K562 (cell line): ENCODE data around the gene TRNAU1AP. TPM values are rescaled to one million over a fixed set of nuclear protein-coding genes. Genes with fewer than 3 reads are reported as not detected.

ENCODE experiments used
- ADNP ChIP-seq: fragments of 200-800 bp; sonication (Bioruptor generic); IDR thresholded peaks from 2 replicates; pipeline ENCODE4 v1.6.1; 2016; ENCODE audit warnings: missing genetic modification characterization, missing compliant biosample characterization
- ASH1L ChIP-seq: fragments of 450-650 bp; IDR thresholded peaks from 2 replicates; pipeline ENCODE4 v1.6.1; 2018; ENCODE audit warnings: borderline replicate concordance, mild to moderate bottlenecking, low read depth; ENCODE audit not compliant: partially characterized antibody
- BRD4 ChIP-seq: fragments of 200-600 bp; sonication (generic); IDR thresholded peaks from 2 replicates; pipeline ENCODE4 v1.6.1; 2017; ENCODE audit warnings: inconsistent platforms
- EWSR1 ChIP-seq: fragments of 450-650 bp; IDR thresholded peaks from 2 replicates; pipeline ENCODE4 v1.6.1; 2018; ENCODE audit warnings: borderline replicate concordance, mild to moderate bottlenecking, low read depth, moderate library complexity; ENCODE audit not compliant: partially characterized antibody
- GABPB2 ChIP-seq: fragments of 250-450 bp; sonication (Bioruptor Pico); conservative IDR thresholded peaks from 2 replicates; pipeline ENCODE4 v1.5.1; 2021; ENCODE audit warnings: mild to moderate bottlenecking
- LARP7 ChIP-seq: fragments of 450-650 bp; IDR thresholded peaks from 2 replicates; pipeline ENCODE4 v1.6.1; 2016
- MCM3 ChIP-seq: fragments of 450-650 bp; IDR thresholded peaks from 2 replicates; pipeline ENCODE4 v1.6.1; 2016
- MYC ChIP-seq, 2 experiments: fragments of 250-450 bp in 1 of 2; sonication (Bioruptor Pico) in 1 of 2; IDR thresholded peaks; 2 replicates each; pipeline versions ENCODE4 v1.5.1 to v1.6.1; 2012 to 2021; ENCODE audit warnings: low read depth in 2 of 2, borderline replicate concordance in 1 of 2, improper control_type of control experiment in 1 of 2, low read length in 1 of 2, mild to moderate bottlenecking in 1 of 2, moderate library complexity in 1 of 2
- NFXL1 ChIP-seq: fragments of 450-650 bp; formaldehyde crosslinking; IDR thresholded peaks from 2 replicates; pipeline ENCODE4 v1.4.0; 2021; ENCODE audit warnings: mild to moderate bottlenecking
- SAFB ChIP-seq: fragments of 200-400 bp; formaldehyde crosslinking; IDR thresholded peaks from 2 replicates; pipeline ENCODE4 v1.6.1; 2017; ENCODE audit warnings: low read depth, low read length, borderline replicate concordance
- XRCC4 ChIP-seq: IDR thresholded peaks from one replicate; pipeline ENCODE4 v1.6.1; 2011; ENCODE audit not compliant: insufficient read depth, insufficient read length; ENCODE audit errors: extremely low read depth
- ZNF436 ChIP-seq: fragments of 250-450, 450-650 bp; sonication (Bioruptor Pico); formaldehyde crosslinking; IDR thresholded peaks from 2 replicates; pipeline ENCODE4 v1.7.0; 2020; ENCODE audit warnings: mild to moderate bottlenecking
- polyA plus RNA-seq, 8 experiments: library from polyadenylated mRNA; depleted of rRNA in 4 of 8; stranded (reverse) in 5 of 8; unstranded in 3 of 8; fragments of >200 nt; fragmentation: Nextera tagmentation in 2 of 8; fragmentation: Illumina TruSeq in 1 of 8; extraction: Ambion mirVana in 2 of 8; extraction: Trizol in 1 of 8; gene quantifications; 2 replicates each; pipeline versions ENCODE4 v1.2.1 to v1.2.3, GENCODE V29; 2011 to 2014; ENCODE audit warnings: inconsistent platforms in 1 of 8, missing spikeins in 1 of 8
- total RNA-seq, 7 experiments: library from RNA; depleted of rRNA in 6 of 7; stranded (reverse); fragments of >200 nt in 6 of 7; fragmentation: Illumina TruSeq in 2 of 7; extraction: Trizol in 2 of 7; gene quantifications; 2 replicates each; pipeline versions ENCODE4 v1.2.1 to v1.2.3, GENCODE V29; 2011 to 2021; ENCODE audit warnings: low replicate concordance in 1 of 7
- TF ChIP-seq, protein P1 (sequence below): sonication (generic); formaldehyde crosslinking; IDR thresholded peaks from 2 replicates; pipeline ENCODE4 v1.8.0; 2022; ENCODE audit warnings: mild to moderate bottlenecking, missing genetic modification reagents
- TF ChIP-seq, protein P2 (sequence below): fragments of 450-650 bp; IDR thresholded peaks from 2 replicates; pipeline ENCODE4 v1.6.1; 2018; ENCODE audit not compliant: partially characterized antibody
- TF ChIP-seq, protein P3 (sequence below), 2 experiments: fragments of 450-650 bp in 1 of 2; sonication (generic) in 1 of 2; formaldehyde crosslinking in 1 of 2; IDR thresholded peaks; 2 replicates each; pipeline versions ENCODE4 v1.7.1 to v1.9.0; 2016 to 2022; ENCODE audit warnings: inconsistent platforms in 1 of 2, mild to moderate bottlenecking in 1 of 2, missing genetic modification reagents in 1 of 2

The TRNAU1AP gene
- total and polyA plus RNA-seq, 9 of the 15 experiments (the other 6 are each of a cell fraction or from before 2014, with no cell fraction given) = 34.9 to 110 (median 46.3) TPM

DNA sequence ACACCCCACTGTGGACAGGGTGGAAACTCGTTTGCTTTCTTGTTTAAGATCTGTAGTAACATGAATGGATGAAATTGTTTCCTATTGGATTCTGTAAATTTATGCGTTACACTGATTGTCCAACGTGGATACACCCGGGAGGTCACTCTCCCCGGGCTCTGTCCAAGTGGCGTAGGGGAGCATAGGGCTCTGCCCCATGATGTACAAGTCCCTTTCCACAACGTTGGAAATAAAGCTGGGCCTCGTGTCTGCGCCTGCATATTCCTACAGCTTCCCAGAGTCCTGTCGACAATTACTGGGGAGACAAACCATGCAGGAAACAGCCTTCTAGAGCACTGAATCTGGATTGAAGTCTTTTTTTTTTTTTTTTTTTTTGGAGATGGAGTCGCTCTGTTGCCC is 45.6 kb upstream of the TRNAU1AP start (continued):
- TF ChIP-seq, protein P1, sequence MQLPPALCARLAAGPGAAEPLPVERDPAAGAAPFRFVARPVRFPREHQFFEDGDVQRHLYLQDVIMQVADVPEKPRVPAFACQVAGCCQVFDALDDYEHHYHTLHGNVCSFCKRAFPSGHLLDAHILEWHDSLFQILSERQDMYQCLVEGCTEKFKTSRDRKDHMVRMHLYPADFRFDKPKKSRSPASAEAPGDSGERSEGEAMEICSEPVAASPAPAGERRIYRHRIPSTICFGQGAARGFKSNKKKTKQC = no peak
- no peak for TF ChIP-seq EWSR1
- no peak for TF ChIP-seq SAFB
- no peak for TF ChIP-seq ADNP (tag)
- no peak for TF ChIP-seq ASH1L
- TF ChIP-seq LARP7 = 0 out of 2 replicates have a peak, but pooled peaks have one; percentile 45
- TF ChIP-seq, protein P2, sequence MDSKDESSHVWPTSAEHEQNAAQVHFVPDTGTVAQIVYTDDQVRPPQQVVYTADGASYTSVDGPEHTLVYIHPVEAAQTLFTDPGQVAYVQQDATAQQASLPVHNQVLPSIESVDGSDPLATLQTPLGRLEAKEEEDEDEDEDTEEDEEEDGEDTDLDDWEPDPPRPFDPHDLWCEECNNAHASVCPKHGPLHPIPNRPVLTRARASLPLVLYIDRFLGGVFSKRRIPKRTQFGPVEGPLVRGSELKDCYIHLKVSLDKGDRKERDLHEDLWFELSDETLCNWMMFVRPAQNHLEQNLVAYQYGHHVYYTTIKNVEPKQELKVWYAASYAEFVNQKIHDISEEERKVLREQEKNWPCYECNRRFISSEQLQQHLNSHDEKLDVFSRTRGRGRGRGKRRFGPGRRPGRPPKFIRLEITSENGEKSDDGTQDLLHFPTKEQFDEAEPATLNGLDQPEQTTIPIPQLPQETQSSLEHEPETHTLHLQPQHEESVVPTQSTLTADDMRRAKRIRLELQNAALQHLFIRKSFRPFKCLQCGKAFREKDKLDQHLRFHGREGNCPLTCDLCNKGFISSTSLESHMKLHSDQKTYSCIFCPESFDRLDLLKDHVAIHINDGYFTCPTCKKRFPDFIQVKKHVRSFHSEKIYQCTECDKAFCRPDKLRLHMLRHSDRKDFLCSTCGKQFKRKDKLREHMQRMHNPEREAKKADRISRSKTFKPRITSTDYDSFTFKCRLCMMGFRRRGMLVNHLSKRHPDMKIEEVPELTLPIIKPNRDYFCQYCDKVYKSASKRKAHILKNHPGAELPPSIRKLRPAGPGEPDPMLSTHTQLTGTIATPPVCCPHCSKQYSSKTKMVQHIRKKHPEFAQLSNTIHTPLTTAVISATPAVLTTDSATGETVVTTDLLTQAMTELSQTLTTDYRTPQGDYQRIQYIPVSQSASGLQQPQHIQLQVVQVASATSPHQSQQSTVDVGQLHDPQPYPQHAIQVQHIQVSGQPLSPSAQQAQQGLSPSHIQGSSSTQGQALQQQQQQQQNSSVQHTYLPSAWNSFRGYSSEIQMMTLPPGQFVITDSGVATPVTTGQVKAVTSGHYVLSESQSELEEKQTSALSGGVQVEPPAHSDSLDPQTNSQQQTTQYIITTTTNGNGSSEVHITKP = peak; percentile 73
- TF ChIP-seq, protein P3, sequence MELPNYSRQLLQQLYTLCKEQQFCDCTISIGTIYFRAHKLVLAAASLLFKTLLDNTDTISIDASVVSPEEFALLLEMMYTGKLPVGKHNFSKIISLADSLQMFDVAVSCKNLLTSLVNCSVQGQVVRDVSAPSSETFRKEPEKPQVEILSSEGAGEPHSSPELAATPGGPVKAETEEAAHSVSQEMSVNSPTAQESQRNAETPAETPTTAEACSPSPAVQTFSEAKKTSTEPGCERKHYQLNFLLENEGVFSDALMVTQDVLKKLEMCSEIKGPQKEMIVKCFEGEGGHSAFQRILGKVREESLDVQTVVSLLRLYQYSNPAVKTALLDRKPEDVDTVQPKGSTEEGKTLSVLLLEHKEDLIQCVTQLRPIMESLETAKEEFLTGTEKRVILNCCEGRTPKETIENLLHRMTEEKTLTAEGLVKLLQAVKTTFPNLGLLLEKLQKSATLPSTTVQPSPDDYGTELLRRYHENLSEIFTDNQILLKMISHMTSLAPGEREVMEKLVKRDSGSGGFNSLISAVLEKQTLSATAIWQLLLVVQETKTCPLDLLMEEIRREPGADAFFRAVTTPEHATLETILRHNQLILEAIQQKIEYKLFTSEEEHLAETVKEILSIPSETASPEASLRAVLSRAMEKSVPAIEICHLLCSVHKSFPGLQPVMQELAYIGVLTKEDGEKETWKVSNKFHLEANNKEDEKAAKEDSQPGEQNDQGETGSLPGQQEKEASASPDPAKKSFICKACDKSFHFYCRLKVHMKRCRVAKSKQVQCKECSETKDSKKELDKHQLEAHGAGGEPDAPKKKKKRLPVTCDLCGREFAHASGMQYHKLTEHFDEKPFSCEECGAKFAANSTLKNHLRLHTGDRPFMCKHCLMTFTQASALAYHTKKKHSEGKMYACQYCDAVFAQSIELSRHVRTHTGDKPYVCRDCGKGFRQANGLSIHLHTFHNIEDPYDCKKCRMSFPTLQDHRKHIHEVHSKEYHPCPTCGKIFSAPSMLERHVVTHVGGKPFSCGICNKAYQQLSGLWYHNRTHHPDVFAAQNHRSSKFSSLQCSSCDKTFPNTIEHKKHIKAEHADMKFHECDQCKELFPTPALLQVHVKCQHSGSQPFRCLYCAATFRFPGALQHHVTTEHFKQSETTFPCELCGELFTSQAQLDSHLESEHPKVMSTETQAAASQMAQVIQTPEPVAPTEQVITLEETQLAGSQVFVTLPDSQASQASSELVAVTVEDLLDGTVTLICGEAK (IDR thresholded peaks at IDR 0.05) = no peak
- TF ChIP-seq, protein P3 (CRISPR knock-in tag; IDR thresholded peaks at IDR 0.05) = no peak
- peak; percentile 9 for TF ChIP-seq MYC (IDR thresholded peaks at IDR 0.05; ENCODE audit: low read depth, low read length)
- no peak for TF ChIP-seq MYC (CRISPR knock-in tag; IDR thresholded peaks at IDR 0.05; ENCODE audit: borderline replicate concordance, low read depth)
- no peak for TF ChIP-seq GABPB2 (CRISPR knock-in tag)
- no peak for TF ChIP-seq ZNF436 (CRISPR knock-in tag)
- TF ChIP-seq XRCC4 = no peak
- TF ChIP-seq MCM3 = no peak
- TF ChIP-seq NFXL1 = no peak
- 0 out of 2 replicates have a peak, but pooled peaks have one; percentile 27 for TF ChIP-seq BRD4
